Measurements from ENCODE around the gene SH3RF3. TPM values are rescaled to one million over a fixed set of nuclear protein-coding genes. Genes with fewer than 3 reads are reported as not detected.
A peak's percentile ranks its signal among the peaks of the same experiment; 100 is the strongest.

Gene SH3RF3
- total RNA-seq, 1 donor from 2014 or later, result 0.28 TPM

DNA sequence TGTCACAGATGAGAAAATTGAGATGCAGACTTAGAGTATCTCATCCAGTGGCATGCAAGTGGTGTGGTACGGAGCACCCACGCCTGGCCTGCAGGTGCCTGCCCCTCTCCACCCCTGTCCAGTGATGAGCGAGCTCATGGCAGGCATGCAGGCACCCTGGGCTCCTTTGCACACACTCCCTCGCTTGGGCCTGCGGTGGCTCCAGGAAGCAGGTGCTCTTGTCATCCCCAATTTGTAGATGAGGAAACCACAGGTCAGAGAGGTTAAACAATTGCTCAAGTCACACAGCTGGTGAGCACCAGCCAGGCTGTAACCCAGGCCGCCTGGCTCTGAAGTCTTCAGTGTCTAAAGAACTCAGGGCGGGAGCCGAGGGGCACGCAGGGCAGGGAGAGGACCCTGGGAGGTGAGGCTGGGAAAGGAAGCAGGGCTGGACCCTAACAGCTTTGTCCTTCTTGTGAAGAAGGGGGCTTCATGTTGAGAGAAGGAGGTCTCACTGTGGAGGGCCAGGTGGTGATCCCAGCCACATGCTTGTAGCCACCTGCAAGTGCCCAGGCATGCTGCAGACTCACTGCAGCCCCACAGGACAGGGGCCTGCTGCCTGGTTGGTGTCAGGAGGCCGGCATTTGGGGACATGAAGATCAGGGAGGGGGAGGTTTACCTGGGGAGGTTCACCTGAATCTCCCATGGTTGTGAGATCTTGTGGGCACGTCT lies 166.2 kb downstream of the SH3RF3 start:
- DNase-seq (ENCODE audit: low spot score), result no peak
- Histone ChIP-seq H3K4me3 (no peak overlapping the region), H3K9ac (no peak overlapping the region), H4K20me1 (ENCODE audit: low read depth) (no peaks in the 10 kb centered on the region), H3F3A (ENCODE audit: low read depth) (no peaks in the 10 kb centered on the region), H3K36me3 (no peaks in the 10 kb centered on the region), H3K27me3 (no peaks in the 10 kb centered on the region), H3K79me2 (ENCODE audit: low read depth) (no peaks in the 10 kb centered on the region), H3K4me1 (no peaks in the 10 kb centered on the region), H3K4me2 (no peak overlapping the region), H2AFZ (replicated peaks) (no peak overlapping the region), H3K9me3 (ENCODE audit: low read depth) (no peaks in the 10 kb centered on the region), H3K27ac (no peak overlapping the region)
- TF ChIP-seq EZH2 (IDR thresholded peaks at IDR 0.05) (no peak), EZH2phosphoT487 (IDR thresholded peaks at IDR 0.05) (no peak)
- peaks cover 3% of the 10 kb centered on the region for H3K27me3 Mint-ChIP-seq (ENCODE audit: insufficient read depth, low read depth)
- H3K27ac Mint-ChIP-seq, result no peak overlapping the region
- no peaks in the 10 kb centered on the region for H3K4me1 Mint-ChIP-seq
- no peaks in the 10 kb centered on the region for H3K36me3 Mint-ChIP-seq
- no peak overlapping the region for H3K4me3 Mint-ChIP-seq
- peaks cover 2% of the 10 kb centered on the region for H3K9me3 Mint-ChIP-seq

GRCh38 chr2:109295781-109296117 lies 166.7 kb downstream of the SH3RF3 start:
- peaks cover 3% of the 10 kb centered on the region for H3K27me3 Mint-ChIP-seq (ENCODE audit: insufficient read depth, low read depth)
- Histone ChIP-seq H3K27me3 (no peaks in the 10 kb centered on the region), H3K4me1 (no peaks in the 10 kb centered on the region), H3K9ac (no peak overlapping the region), H3K4me2 (no peak overlapping the region), H3K9me3 (ENCODE audit: low read depth) (no peaks in the 10 kb centered on the region), H3F3A (ENCODE audit: low read depth) (no peaks in the 10 kb centered on the region), H3K27ac (no peak overlapping the region), H3K36me3 (no peaks in the 10 kb centered on the region), H3K4me3 (no peak overlapping the region), H2AFZ (replicated peaks) (no peak overlapping the region), H4K20me1 (ENCODE audit: low read depth) (no peaks in the 10 kb centered on the region), H3K79me2 (ENCODE audit: low read depth) (no peaks in the 10 kb centered on the region)
- H3K4me3 Mint-ChIP-seq, result no peak overlapping the region
- H3K9me3 Mint-ChIP-seq, result peaks cover 2% of the 10 kb centered on the region
- no peaks in the 10 kb centered on the region for H3K36me3 Mint-ChIP-seq
- H3K4me1 Mint-ChIP-seq, result no peaks in the 10 kb centered on the region
- H3K27ac Mint-ChIP-seq, result no peak overlapping the region
- no peak for DNase-seq (ENCODE audit: low spot score)
- no peak for TF ChIP-seq EZH2phosphoT487 (IDR thresholded peaks at IDR 0.05)
- TF ChIP-seq, protein P1, sequence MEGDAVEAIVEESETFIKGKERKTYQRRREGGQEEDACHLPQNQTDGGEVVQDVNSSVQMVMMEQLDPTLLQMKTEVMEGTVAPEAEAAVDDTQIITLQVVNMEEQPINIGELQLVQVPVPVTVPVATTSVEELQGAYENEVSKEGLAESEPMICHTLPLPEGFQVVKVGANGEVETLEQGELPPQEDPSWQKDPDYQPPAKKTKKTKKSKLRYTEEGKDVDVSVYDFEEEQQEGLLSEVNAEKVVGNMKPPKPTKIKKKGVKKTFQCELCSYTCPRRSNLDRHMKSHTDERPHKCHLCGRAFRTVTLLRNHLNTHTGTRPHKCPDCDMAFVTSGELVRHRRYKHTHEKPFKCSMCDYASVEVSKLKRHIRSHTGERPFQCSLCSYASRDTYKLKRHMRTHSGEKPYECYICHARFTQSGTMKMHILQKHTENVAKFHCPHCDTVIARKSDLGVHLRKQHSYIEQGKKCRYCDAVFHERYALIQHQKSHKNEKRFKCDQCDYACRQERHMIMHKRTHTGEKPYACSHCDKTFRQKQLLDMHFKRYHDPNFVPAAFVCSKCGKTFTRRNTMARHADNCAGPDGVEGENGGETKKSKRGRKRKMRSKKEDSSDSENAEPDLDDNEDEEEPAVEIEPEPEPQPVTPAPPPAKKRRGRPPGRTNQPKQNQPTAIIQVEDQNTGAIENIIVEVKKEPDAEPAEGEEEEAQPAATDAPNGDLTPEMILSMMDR (IDR thresholded peaks at IDR 0.05), result no peak
- no peak for TF ChIP-seq EZH2 (IDR thresholded peaks at IDR 0.05)

- H4K20me1 ChIP-seq (ENCODE audit: low read depth), result no peaks in the 10 kb centered on the region
- H3K4me3 Mint-ChIP-seq, result no peak overlapping the region
Measured at GRCh38 chr2:109297566-109298490, 168.8 kb downstream of the SH3RF3 start.

DNA sequence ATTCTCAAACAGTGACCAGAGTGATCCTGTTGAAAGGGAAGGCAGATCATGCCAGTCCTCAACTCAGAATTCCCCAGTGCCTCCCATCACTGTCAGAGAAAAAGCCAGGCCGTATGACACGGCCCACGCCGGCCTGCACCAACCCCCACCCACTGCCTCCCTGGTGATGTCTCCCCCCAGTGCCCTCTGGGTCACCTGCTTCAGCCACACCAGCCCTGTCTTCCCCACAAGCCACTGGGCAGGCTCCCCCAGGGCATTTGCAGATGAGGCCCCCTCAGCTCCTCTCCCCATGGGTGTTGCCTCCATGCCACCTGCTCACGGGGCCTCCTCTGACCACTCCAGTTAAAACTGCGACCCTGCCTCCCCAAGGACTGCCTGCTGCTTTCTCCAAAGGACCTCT lies 169.8 kb downstream of the SH3RF3 start:
- no peaks in the 10 kb centered on the region for H3K79me2 ChIP-seq (ENCODE audit: low read depth)
- Mint-ChIP-seq H3K4me1 (no peaks in the 10 kb centered on the region), H3K9me3 (no peaks in the 10 kb centered on the region), H3K36me3 (no peaks in the 10 kb centered on the region), H3K4me3 (no peak overlapping the region), H3K27ac (peak overlapping the region; percentile 82), H3K27me3 (ENCODE audit: insufficient read depth, low read depth) (no peaks in the 10 kb centered on the region)
- no peaks in the 10 kb centered on the region for H3K4me1 ChIP-seq
- H2AFZ ChIP-seq (replicated peaks), result no peak overlapping the region
- no peak for DNase-seq (ENCODE audit: low spot score)
- H3K27ac ChIP-seq, result no peak overlapping the region
- TF ChIP-seq EZH2 (IDR thresholded peaks at IDR 0.05) (no peak), EZH2phosphoT487 (IDR thresholded peaks at IDR 0.05) (no peak)
- TF ChIP-seq, protein P1 (IDR thresholded peaks at IDR 0.05), result no peak
- H3K27me3 ChIP-seq, result no peaks in the 10 kb centered on the region
- H3K4me2 ChIP-seq, result no peak overlapping the region
- H3K4me3 ChIP-seq, result no peak overlapping the region
- H4K20me1 ChIP-seq (ENCODE audit: low read depth), result no peaks in the 10 kb centered on the region
- H3K36me3 ChIP-seq, result no peaks in the 10 kb centered on the region
- H3F3A ChIP-seq (ENCODE audit: low read depth), result no peaks in the 10 kb centered on the region
- no peaks in the 10 kb centered on the region for H3K9me3 ChIP-seq (ENCODE audit: low read depth)
- H3K9ac ChIP-seq, result no peak overlapping the region

More at GRCh38 chr2:109297566-109298490, 168.8 kb downstream of the SH3RF3 start:
- no peaks in the 10 kb centered on the region for H3K9me3 Mint-ChIP-seq
- no peaks in the 10 kb centered on the region for H3K36me3 ChIP-seq
- H3K79me2 ChIP-seq (ENCODE audit: low read depth), result no peaks in the 10 kb centered on the region
- H3K4me1 Mint-ChIP-seq, result no peaks in the 10 kb centered on the region
- no peaks in the 10 kb centered on the region for H3K9me3 ChIP-seq (ENCODE audit: low read depth)
- H3K4me1 ChIP-seq, result no peaks in the 10 kb centered on the region
- no peak for TF ChIP-seq EZH2 (IDR thresholded peaks at IDR 0.05)
- no peak overlapping the region for H3K27ac Mint-ChIP-seq
- no peak overlapping the region for H3K27ac ChIP-seq
- no peak for DNase-seq (ENCODE audit: low spot score)
- no peaks in the 10 kb centered on the region for H3K36me3 Mint-ChIP-seq
- no peaks in the 10 kb centered on the region for H3F3A ChIP-seq (ENCODE audit: low read depth)
- H3K4me2 ChIP-seq, result no peak overlapping the region
- no peaks in the 10 kb centered on the region for H3K27me3 ChIP-seq
- H3K9ac ChIP-seq, result no peak overlapping the region
- H3K4me3 ChIP-seq, result no peak overlapping the region
- no peak overlapping the region for H2AFZ ChIP-seq (replicated peaks)
- H3K27me3 Mint-ChIP-seq (ENCODE audit: insufficient read depth, low read depth), result no peaks in the 10 kb centered on the region
